Loucy (cell line): ENCODE data around the gene FAM217A.

ENCODE experiments used
- H2AFZ ChIP-seq: fragments of 200-600 bp; sonication (generic); 2 replicates; pipeline ENCODE4 v1.6.0; 2016; ENCODE audit warnings: antibody characterized with exemption, mild to moderate bottlenecking, low read length, moderate library complexity
- H3F3A ChIP-seq: fragments of 200-600 bp; 2 replicates; pipeline ENCODE4 v1.6.0; 2016; ENCODE audit warnings: antibody characterized with exemption, low read depth, mild to moderate bottlenecking
- H3K27me3 ChIP-seq: fragments of 200-600 bp; sonication (generic); 2 replicates; pipeline ENCODE4 v1.6.1; 2014; ENCODE audit warnings: low read length, mild to moderate bottlenecking; ENCODE audit not compliant: insufficient read depth, poor library complexity, severe bottlenecking
- H3K36me3 ChIP-seq: fragments of 200-600 bp; sonication (generic); 2 replicates; pipeline ENCODE4 v1.6.1; 2016; ENCODE audit warnings: low read length; ENCODE audit not compliant: insufficient read depth
- H3K4me1 ChIP-seq: fragments of 200-600 bp; sonication (generic); 2 replicates; pipeline ENCODE4 v1.5.1; 2014; ENCODE audit warnings: low read length, mild to moderate bottlenecking; ENCODE audit not compliant: insufficient read depth, poor library complexity, severe bottlenecking
- H3K4me2 ChIP-seq: fragments of 200-600 bp; sonication (generic); 2 replicates; pipeline ENCODE4 v1.6.0; 2014; ENCODE audit warnings: antibody characterized with exemption, low read length, low read depth, mild to moderate bottlenecking; ENCODE audit not compliant: poor library complexity, severe bottlenecking
- H3K4me3 ChIP-seq: fragments of 200-600 bp; sonication (generic); 2 replicates; pipeline ENCODE4 v1.5.1; 2014; ENCODE audit warnings: low read length, mild to moderate bottlenecking, mixed read lengths; ENCODE audit not compliant: poor library complexity, severe bottlenecking
- H3K79me2 ChIP-seq: fragments of 200-600 bp; sonication (generic); 2 replicates; pipeline ENCODE4 v1.6.1; 2014; ENCODE audit warnings: low read length; ENCODE audit not compliant: insufficient read depth
- H3K9ac ChIP-seq: fragments of 200-600 bp; sonication (generic); 2 replicates; pipeline ENCODE4 v1.6.0; 2014; ENCODE audit warnings: mild to moderate bottlenecking, low read depth, low read length, moderate library complexity; ENCODE audit not compliant: poor library complexity, severe bottlenecking
- H3K9me2 ChIP-seq: fragments of 200-600 bp; sonication (generic); replicated peaks from 2 replicates; pipeline ENCODE4 v1.6.1; 2016; ENCODE audit warnings: low read depth, low read length, mixed read lengths
- H3K9me3 ChIP-seq: fragments of 200-600 bp; sonication (generic); 2 replicates; pipeline ENCODE4 v1.6.1; 2014; ENCODE audit warnings: mild to moderate bottlenecking, antibody characterized with exemption, low read length, low read depth; ENCODE audit not compliant: insufficient read depth
- H4K20me1 ChIP-seq: fragments of 200-600 bp; sonication (generic); 2 replicates; pipeline ENCODE4 v1.6.0; 2014; ENCODE audit warnings: antibody characterized with exemption, low read length, mild to moderate bottlenecking; ENCODE audit not compliant: insufficient read depth, poor library complexity, severe bottlenecking
- EZH2phosphoT487 ChIP-seq: fragments of 200-600 bp; IDR thresholded peaks from 2 replicates; pipeline ENCODE4 v1.6.1; 2018; ENCODE audit warnings: antibody characterized with exemption, mild to moderate bottlenecking, moderate library complexity, borderline replicate concordance
- TF ChIP-seq, protein P1 (sequence below): fragments of 200-600 bp; sonication (generic); conservative IDR thresholded peaks from 2 replicates; pipeline ENCODE4 v1.5.1; 2014; ENCODE audit warnings: mild to moderate bottlenecking, antibody characterized with exemption, low read length

FAM217A gene

DNA sequence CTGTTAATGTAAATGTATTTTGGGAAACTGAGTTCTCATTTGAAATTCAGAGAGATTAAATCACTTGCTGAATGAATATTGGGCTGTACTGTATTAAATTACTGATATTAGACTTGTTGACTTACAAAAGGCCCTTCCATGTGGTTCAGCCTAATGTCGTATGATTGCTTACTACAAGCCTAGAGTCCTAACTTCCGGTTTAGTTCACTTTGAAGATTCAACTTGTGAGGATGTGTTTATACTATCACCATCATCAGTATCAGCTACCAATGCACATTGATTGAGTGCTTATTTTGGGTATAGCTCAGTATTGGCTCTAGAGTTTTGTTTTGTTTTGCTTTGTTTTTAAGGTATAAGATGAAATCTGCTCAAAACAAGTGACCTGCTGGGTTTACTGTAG, 48.3 kb downstream of the FAM217A start:
- Histone ChIP-seq H4K20me1 (peaks cover 90% of the 10 kb centered on the region), H3K4me2 (peak overlapping the region; percentile 41)

DNA sequence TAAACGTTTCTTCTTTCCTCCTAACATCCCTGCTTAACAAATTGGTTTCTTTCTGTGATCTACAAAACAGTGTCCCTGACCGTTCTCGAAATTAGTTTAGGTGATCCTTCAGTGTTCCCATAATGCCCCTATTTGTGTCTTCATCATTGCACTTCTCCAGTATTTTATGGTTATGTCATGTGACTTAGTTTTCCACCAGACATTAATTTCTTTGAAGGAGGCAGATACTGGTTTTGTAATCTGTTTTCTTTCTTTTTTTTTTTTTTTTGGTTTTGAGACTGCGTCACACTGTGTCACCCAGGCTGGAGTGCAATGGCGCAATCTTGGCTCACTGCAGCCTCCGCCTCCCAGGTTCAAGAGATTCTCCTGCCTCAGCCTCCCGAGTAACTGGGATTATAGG, 49.2 kb downstream of the FAM217A start:
- Histone ChIP-seq H3K9me3 (no peaks in the 10 kb centered on the region), H3K4me2 (peak overlapping the region; percentile 41), H2AFZ (no peak overlapping the region), H3F3A (no peaks in the 10 kb centered on the region), H4K20me1 (peaks cover 95% of the 10 kb centered on the region), H3K9me2 (no peaks in the 10 kb centered on the region), H3K27me3 (no peaks in the 10 kb centered on the region), H3K9ac (no peak overlapping the region), H3K4me3 (no peak overlapping the region), H3K36me3 (peaks cover 31% of the 10 kb centered on the region), H3K4me1 (peaks cover 61% of the 10 kb centered on the region), H3K79me2 (peaks cover 98% of the 10 kb centered on the region)
- no peak for TF ChIP-seq EZH2phosphoT487
- TF ChIP-seq, protein P1, sequence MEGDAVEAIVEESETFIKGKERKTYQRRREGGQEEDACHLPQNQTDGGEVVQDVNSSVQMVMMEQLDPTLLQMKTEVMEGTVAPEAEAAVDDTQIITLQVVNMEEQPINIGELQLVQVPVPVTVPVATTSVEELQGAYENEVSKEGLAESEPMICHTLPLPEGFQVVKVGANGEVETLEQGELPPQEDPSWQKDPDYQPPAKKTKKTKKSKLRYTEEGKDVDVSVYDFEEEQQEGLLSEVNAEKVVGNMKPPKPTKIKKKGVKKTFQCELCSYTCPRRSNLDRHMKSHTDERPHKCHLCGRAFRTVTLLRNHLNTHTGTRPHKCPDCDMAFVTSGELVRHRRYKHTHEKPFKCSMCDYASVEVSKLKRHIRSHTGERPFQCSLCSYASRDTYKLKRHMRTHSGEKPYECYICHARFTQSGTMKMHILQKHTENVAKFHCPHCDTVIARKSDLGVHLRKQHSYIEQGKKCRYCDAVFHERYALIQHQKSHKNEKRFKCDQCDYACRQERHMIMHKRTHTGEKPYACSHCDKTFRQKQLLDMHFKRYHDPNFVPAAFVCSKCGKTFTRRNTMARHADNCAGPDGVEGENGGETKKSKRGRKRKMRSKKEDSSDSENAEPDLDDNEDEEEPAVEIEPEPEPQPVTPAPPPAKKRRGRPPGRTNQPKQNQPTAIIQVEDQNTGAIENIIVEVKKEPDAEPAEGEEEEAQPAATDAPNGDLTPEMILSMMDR: no peak

More for the DNA sequence above, 48.3 kb downstream of the FAM217A start:
- H3K9me3 ChIP-seq: no peaks in the 10 kb centered on the region
- H2AFZ ChIP-seq: no peak overlapping the region
- peaks cover 94% of the 10 kb centered on the region for H3K79me2 ChIP-seq
- peaks cover 31% of the 10 kb centered on the region for H3K36me3 ChIP-seq
- H3K4me3 ChIP-seq: peak overlapping the region; percentile 34
- no peaks in the 10 kb centered on the region for H3K27me3 ChIP-seq
- peaks cover 54% of the 10 kb centered on the region for H3K4me1 ChIP-seq
- H3K9me2 ChIP-seq: no peaks in the 10 kb centered on the region
- TF ChIP-seq EZH2phosphoT487: no peak
- no peaks in the 10 kb centered on the region for H3F3A ChIP-seq
- no peak overlapping the region for H3K9ac ChIP-seq

DNA sequence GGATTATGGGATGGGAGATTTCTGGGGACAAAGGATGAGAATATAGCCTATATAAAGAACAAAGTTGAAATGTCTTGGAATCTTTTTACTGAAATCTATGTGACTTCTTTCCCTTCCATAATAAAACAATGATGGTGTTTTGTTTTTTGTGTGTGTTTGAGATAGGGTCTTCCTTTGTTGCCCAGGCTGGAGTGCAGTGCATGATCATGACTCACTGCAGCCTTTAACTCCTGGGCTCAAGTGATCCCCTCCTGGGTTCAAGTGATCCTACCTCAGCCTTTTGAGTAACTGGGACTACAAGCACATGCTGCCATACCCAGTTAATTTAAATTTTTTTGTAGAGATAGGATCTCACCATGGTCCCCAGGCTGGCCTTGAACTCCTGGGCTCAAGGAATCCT, 50.9 kb downstream of the FAM217A start:
- Histone ChIP-seq H3K9ac (no peak overlapping the region), H2AFZ (no peak overlapping the region), H3K4me3 (peak overlapping the region; percentile 38), H3K36me3 (peaks cover 24% of the 10 kb centered on the region), H3K9me2 (no peaks in the 10 kb centered on the region), H3F3A (no peaks in the 10 kb centered on the region), H3K9me3 (no peaks in the 10 kb centered on the region), H3K27me3 (no peaks in the 10 kb centered on the region), H3K79me2 (peaks cover 100% of the 10 kb centered on the region), H4K20me1 (peaks cover 97% of the 10 kb centered on the region), H3K4me2 (peak overlapping the region; percentile 41), H3K4me1 (peaks cover 63% of the 10 kb centered on the region)
- no peak for TF ChIP-seq EZH2phosphoT487
- TF ChIP-seq, protein P1: no peak

DNA sequence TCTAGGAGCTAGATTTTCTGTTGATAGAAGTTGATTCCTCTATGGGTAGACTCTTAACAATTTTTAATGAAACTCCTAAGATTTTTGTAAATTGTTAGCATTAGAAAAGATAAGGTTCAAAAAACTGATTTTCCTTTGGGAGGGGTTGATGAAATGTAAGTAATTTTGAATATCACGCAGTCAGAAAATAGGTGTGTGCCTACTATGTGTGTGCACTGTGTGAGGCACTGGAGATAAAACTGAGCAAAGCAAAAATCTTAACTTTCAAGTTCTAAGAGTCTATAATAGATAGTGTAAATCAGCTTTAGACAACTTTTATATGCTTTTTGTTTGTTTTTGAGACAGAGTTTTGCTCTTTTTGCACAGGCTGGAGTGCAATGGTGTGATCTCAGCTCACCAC, 53.3 kb downstream of the FAM217A start:
- peak overlapping the region; percentile 98 for H3K4me3 ChIP-seq
- no peak overlapping the region for H2AFZ ChIP-seq
- no peaks in the 10 kb centered on the region for H3K27me3 ChIP-seq
- H3F3A ChIP-seq: peaks cover 3% of the 10 kb centered on the region; the same call in 1 of the 2 replicates
- peaks cover 98% of the 10 kb centered on the region for H3K79me2 ChIP-seq
- H3K9me3 ChIP-seq: no peaks in the 10 kb centered on the region
- H3K9me2 ChIP-seq: no peaks in the 10 kb centered on the region
- H3K36me3 ChIP-seq: peaks cover under 1% of the 10 kb centered on the region; the same call in 1 of the 2 replicates
- H3K4me1 ChIP-seq: peaks cover 54% of the 10 kb centered on the region
- peak overlapping the region; percentile 84 for H3K4me2 ChIP-seq
- H4K20me1 ChIP-seq: peaks cover 89% of the 10 kb centered on the region
- peak overlapping the region; percentile 93 for H3K9ac ChIP-seq
- TF ChIP-seq EZH2phosphoT487: no peak
- TF ChIP-seq, protein P1: no peak
